H9 (cell line): ENCODE measurements around the gene KLF15. TPM values are rescaled to one million over a fixed set of nuclear protein-coding genes. Genes with fewer than 3 reads are reported as not detected.

Experiments
- DNase-seq: peaks from one replicate; pipeline ENCODE4 v3.0.0-alpha.2; 2017
- H2AFZ ChIP-seq: one replicate; pipeline ENCODE4 v1.6.1; 2013; ENCODE audit warnings: mild to moderate bottlenecking, low read length, control low read depth, moderate library complexity
- H2AK5ac ChIP-seq: 2 replicates; pipeline ENCODE4 v1.6.1; 2013; ENCODE audit warnings: low read length, control low read depth, mixed read lengths; ENCODE audit not compliant: insufficient read length
- H2BK120ac ChIP-seq: one replicate; pipeline ENCODE4 v1.6.1; 2013; ENCODE audit warnings: low read depth, mild to moderate bottlenecking, low read length, control low read depth, inconsistent platforms; ENCODE audit not compliant: poor library complexity, severe bottlenecking
- H2BK12ac ChIP-seq: 2 replicates; pipeline ENCODE4 v1.6.1; 2013; ENCODE audit warnings: low read length, control low read depth, mixed read lengths, low read depth; ENCODE audit not compliant: insufficient read length
- H2BK15ac ChIP-seq: 2 replicates; pipeline ENCODE4 v1.6.1; 2013; ENCODE audit warnings: low read depth, low read length, control low read depth
- H2BK20ac ChIP-seq: one replicate; pipeline ENCODE4 v1.6.1; 2013; ENCODE audit warnings: low read depth, mild to moderate bottlenecking, low read length, control low read depth, inconsistent platforms; ENCODE audit not compliant: poor library complexity, severe bottlenecking
- H2BK5ac ChIP-seq: 2 replicates; pipeline ENCODE4 v1.6.1; 2013; ENCODE audit warnings: low read length, control low read depth, mixed read lengths; ENCODE audit not compliant: insufficient read length
- H3K14ac ChIP-seq: 2 replicates; pipeline ENCODE4 v1.6.1; 2013; ENCODE audit warnings: low read length, control low read depth; ENCODE audit not compliant: insufficient read depth
- H3K18ac ChIP-seq: 2 replicates; pipeline ENCODE4 v1.6.1; 2013; ENCODE audit warnings: low read depth, mild to moderate bottlenecking, mixed read lengths, low read length, control low read depth; ENCODE audit not compliant: insufficient read length
- H3K23ac ChIP-seq: 2 replicates; pipeline ENCODE4 v1.6.1; 2013; ENCODE audit warnings: low read length, control low read depth, mixed read lengths, low read depth; ENCODE audit not compliant: insufficient read length
- H3K23me2 ChIP-seq: 2 replicates; pipeline ENCODE4 v1.6.1; 2013; ENCODE audit warnings: low read depth, mild to moderate bottlenecking, mixed read lengths, low read length, control low read depth; ENCODE audit not compliant: insufficient read length, poor library complexity, severe bottlenecking
- H3K27ac ChIP-seq: 2 replicates; pipeline ENCODE4 v1.5.1; 2013; ENCODE audit warnings: low read length, control low read depth, mixed read lengths, low read depth; ENCODE audit not compliant: insufficient read length
- H3K27me3 ChIP-seq: 2 replicates; pipeline ENCODE4 v1.6.1; 2013; ENCODE audit warnings: low read length, control low read depth, inconsistent platforms; ENCODE audit not compliant: insufficient read depth
- H3K4ac ChIP-seq: 2 replicates; pipeline ENCODE4 v1.6.1; 2013; ENCODE audit warnings: low read depth, mild to moderate bottlenecking, control low read depth, inconsistent platforms, low read length, moderate library complexity
- H3K4me1 ChIP-seq: 2 replicates; pipeline ENCODE4 v1.6.1; 2013; ENCODE audit warnings: low read length, control low read depth, inconsistent platforms; ENCODE audit not compliant: insufficient read depth
- H3K4me2 ChIP-seq: 2 replicates; pipeline ENCODE4 v1.6.1; 2013; ENCODE audit warnings: low read length, control low read depth, mixed read lengths; ENCODE audit not compliant: insufficient read length, insufficient read depth
- H3K56ac ChIP-seq: 2 replicates; pipeline ENCODE4 v1.6.1; 2013; ENCODE audit warnings: low read depth, mild to moderate bottlenecking, mixed read lengths, low read length, control low read depth; ENCODE audit not compliant: insufficient read length
- H3K79me1 ChIP-seq: 2 replicates; pipeline ENCODE4 v1.6.1; 2013; ENCODE audit warnings: low read depth, mild to moderate bottlenecking, moderate library complexity, low read length, control low read depth, inconsistent platforms; ENCODE audit not compliant: insufficient read depth, poor library complexity, severe bottlenecking
- H3K79me2 ChIP-seq: 2 replicates; pipeline ENCODE4 v1.6.1; 2013; ENCODE audit warnings: low read length, control low read depth, inconsistent platforms; ENCODE audit not compliant: insufficient read depth
- H3K9ac ChIP-seq: 2 replicates; pipeline ENCODE4 v1.6.1; 2013; ENCODE audit warnings: low read length, control low read depth, mixed read lengths; ENCODE audit not compliant: insufficient read length; ENCODE audit errors: extremely low read depth
- H3K9me3 ChIP-seq: one replicate; pipeline ENCODE4 v1.6.1; 2013; ENCODE audit warnings: low read depth, low read length, inconsistent platforms; ENCODE audit not compliant: control insufficient read depth
- H3T11ph ChIP-seq: one replicate; pipeline ENCODE4 v1.6.1; 2013; ENCODE audit warnings: mild to moderate bottlenecking, low read length, control low read depth, inconsistent platforms
- H4K20me1 ChIP-seq: one replicate; pipeline ENCODE4 v1.6.1; 2013; ENCODE audit not compliant: control insufficient read depth, insufficient read length, insufficient read depth
- H4K5ac ChIP-seq: 2 replicates; pipeline ENCODE4 v1.6.1; 2013; ENCODE audit warnings: low read depth, mild to moderate bottlenecking, mixed read lengths, low read length, control low read depth; ENCODE audit not compliant: insufficient read length
- H4K8ac ChIP-seq: replicated peaks from 2 replicates; pipeline ENCODE4 v1.6.1; 2013; ENCODE audit warnings: low read length, control low read depth, mixed read lengths, low read depth; ENCODE audit not compliant: insufficient read length
- H4K91ac ChIP-seq: 2 replicates; pipeline ENCODE4 v1.6.1; 2013; ENCODE audit warnings: low read depth, mild to moderate bottlenecking, moderate library complexity, mixed read lengths, low read length, control low read depth; ENCODE audit not compliant: insufficient read length
- H3K27ac Mint-ChIP-seq, 3 experiments: 2 replicates in 2 of 3; 3 replicates in 1 of 3; pipeline ENCODE4 v1.8.0; 2020 to 2021; ENCODE audit warnings: mixed read lengths in 3 of 3, mild to moderate bottlenecking in 1 of 3, moderate library complexity in 1 of 3
- H3K27me3 Mint-ChIP-seq: 2 replicates; pipeline ENCODE4 v1.8.0; 2021; ENCODE audit warnings: low read depth, mild to moderate bottlenecking, moderate library complexity, mixed read lengths
- H3K36me3 Mint-ChIP-seq, 3 experiments: 2 replicates in 2 of 3; 3 replicates in 1 of 3; pipeline ENCODE4 v1.8.0; 2020 to 2021; ENCODE audit warnings: low read depth in 3 of 3, mixed read lengths in 3 of 3; ENCODE audit not compliant: insufficient read depth in 1 of 3
- H3K4me1 Mint-ChIP-seq, 2 experiments: 2 replicates each; pipeline ENCODE4 v1.8.0; 2020; ENCODE audit warnings: mixed read lengths in 2 of 2
- H3K4me3 Mint-ChIP-seq, 2 experiments: 2 replicates in 1 of 2; 3 replicates in 1 of 2; pipeline ENCODE4 v1.8.0; 2020 to 2021; ENCODE audit warnings: mild to moderate bottlenecking in 2 of 2, mixed read lengths in 2 of 2, moderate library complexity in 1 of 2
- H3K9me3 Mint-ChIP-seq, 2 experiments: 2 replicates in 1 of 2; 3 replicates in 1 of 2; pipeline ENCODE4 v1.8.0; 2020; ENCODE audit warnings: mild to moderate bottlenecking in 2 of 2, mixed read lengths in 2 of 2, moderate library complexity in 1 of 2
- CTCF ChIP-seq: fragments of 200-600 bp; sonication (generic); conservative IDR thresholded peaks from 3 replicates; pipeline ENCODE4 v1.8.0; 2021; ENCODE audit warnings: antibody characterized with exemption, mild to moderate bottlenecking
- WGBS: extraction: QIAGEN DNeasy Blood & Tissue Kit; methylation state at CpG from one replicate; pipeline ENCODE4 v1.1.7; 2013; ENCODE audit warnings: missing lambda C conversion rate, low lambda C conversion rate, mixed read lengths; ENCODE audit not compliant: insufficient read length; ENCODE audit errors: extremely low coverage; 5-methylcytosine and 5-hydroxymethylcytosine counted together
- total RNA-seq: library from RNA; stranded (reverse); gene quantifications from 2 replicates; pipeline ENCODE4 v1.2.1, GENCODE V29; 2021

Gene KLF15
- total RNA-seq, 1 experiment from 2014 or later: 10.8 TPM

GRCh38 chr3:126340081-126340511 lies 17.1 kb downstream of the KLF15 start:
- Mint-ChIP-seq H3K27me3 (peaks cover 7% of the 10 kb centered on the region), H3K27ac (no peak overlapping the region), H3K4me1 (peaks cover 9 to 10% of the 10 kb centered on the region in 2 experiments; a peak in 3 of 4 replicates), H3K9me3 (no peaks in the 10 kb centered on the region), H3K4me3 (no peak overlapping the region), H3K36me3 (peaks cover 0 to 2% (median 2%) of the 10 kb centered on the region in 3 experiments; a peak in 4 of 7 replicates)
- Histone ChIP-seq H3K18ac (no peak overlapping the region), H3K9me3 (no peaks in the 10 kb centered on the region), H2BK15ac (no peak overlapping the region), H3K9ac (no peak overlapping the region), H2BK5ac (no peak overlapping the region), H3K4ac (no peak overlapping the region), H2BK20ac (no peak overlapping the region), H4K5ac (no peak overlapping the region), H2AFZ (no peak overlapping the region), H4K20me1 (no peaks in the 10 kb centered on the region), H3K27ac (no peak overlapping the region), H3K4me2 (no peak overlapping the region), H3K4me1 (no peaks in the 10 kb centered on the region), H3T11ph (no peak overlapping the region), H4K8ac (no peak overlapping the region), H3K56ac (no peak overlapping the region), H3K79me1 (no peaks in the 10 kb centered on the region), H2AK5ac (no peak overlapping the region), H3K23me2 (no peaks in the 10 kb centered on the region), H3K27me3 (no peaks in the 10 kb centered on the region), H3K14ac (no peak overlapping the region; the same call in 1 of the 2 replicates), H4K91ac (no peak overlapping the region), H3K23ac (no peak overlapping the region), H2BK12ac (no peak overlapping the region), H3K79me2 (no peaks in the 10 kb centered on the region), H2BK120ac (no peak overlapping the region)
- no CpG with 5 or more reads among the region's 4 CpGs for WGBS
- no peak for DNase-seq
- TF ChIP-seq CTCF: no peak
